HG02973 (cell line): ENCODE measurements around the gene INPP5K.
"Not testable (repeated sequence)": the region's sequence is repeated elsewhere in the genome, so short reads cannot be mapped to it uniquely, and the experiment has no call there.

Experiments
- ATAC-seq: cut with Tn5 transposase; IDR thresholded peaks from one replicate; pipeline ENCODE4 v1.9.1; 2021; ENCODE audit warnings: moderate library complexity; ENCODE audit not compliant: unreplicated experiment

The INPP5K gene

DNA sequence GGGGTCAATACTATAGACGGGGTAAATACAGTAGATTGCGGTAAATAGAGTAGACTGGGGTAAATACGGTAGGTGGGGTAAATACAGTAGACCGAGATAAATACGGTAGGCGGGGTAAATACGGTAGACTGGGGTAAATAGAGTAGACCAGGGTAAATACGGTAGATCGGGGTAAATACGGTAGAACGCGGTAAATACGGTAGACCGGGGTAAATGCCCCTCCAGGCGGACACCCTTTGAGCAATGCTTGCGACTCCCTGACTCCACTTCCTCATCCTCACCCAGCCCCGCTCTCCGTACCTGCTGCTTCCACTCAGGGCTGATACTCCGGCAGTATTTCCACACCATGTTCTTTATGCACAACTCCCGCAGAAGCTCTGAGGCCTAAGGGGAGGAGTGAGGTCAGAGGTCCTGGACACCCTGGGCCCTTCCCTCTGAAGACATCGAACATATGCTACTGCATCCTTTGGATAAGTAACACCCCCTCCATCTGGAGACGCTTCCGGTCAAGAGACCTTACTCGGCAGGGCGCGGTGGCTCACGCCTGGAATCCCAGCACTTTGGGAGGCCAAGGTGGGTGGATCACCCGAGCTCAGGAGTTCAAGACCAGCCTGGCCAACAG is 47.1 kb downstream of the INPP5K start:
- no peak for ATAC-seq

- ATAC-seq = no peak
These were observed 48.4 kb downstream of the INPP5K start for GRCh38 chr17:1467898-1468492.

GRCh38 chr17:1467258-1467657 is 49.2 kb downstream of the INPP5K start:
- ATAC-seq = no peak

GRCh38 chr17:1464186-1464585 is 52.2 kb downstream of the INPP5K start:
- no peak for ATAC-seq

DNA sequence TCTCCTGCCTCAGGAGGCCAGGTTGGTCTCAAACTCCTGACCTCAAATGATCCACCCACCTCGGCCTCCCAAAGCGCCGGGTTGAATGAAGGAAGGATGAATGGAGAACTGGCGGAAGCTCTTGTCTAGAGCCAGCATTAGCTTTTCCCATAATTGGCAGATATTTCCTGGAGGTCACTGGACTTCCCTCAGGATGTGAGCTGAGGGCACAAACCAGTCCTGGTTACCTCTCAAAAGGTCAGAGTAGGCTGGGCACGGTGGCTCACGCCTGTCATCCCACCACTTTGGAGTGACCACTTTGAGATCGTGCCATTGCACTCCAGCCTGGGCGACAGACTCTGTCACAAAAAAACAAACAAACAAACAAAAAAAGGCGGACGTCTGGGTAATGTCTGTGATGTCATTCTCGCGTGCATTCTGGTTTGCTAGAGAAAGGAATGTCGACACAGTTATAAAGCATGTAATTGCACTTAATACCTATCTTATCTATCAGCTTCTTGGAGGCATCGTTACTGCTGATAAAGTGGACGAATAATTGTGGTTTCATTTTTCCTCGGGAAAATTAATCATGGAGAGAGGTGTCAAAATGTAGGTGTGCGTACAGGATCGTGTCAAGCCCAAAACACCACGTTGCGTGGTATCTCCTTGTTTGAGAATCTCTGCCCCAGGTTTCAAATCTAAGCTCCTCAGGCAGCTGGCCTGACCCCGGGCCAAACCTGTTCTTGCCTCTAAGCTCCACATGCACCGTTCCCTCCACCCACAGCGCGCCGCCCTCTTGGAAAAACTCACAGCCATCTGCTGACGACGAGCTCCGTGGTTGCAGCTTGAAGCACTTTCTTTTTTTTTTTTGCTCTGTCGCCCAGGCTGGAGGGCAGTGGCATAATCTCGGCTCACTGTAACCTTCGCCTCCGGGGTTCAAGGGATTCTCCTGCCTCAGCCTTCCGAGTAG is 54.0 kb downstream of the INPP5K start:
- no peak for ATAC-seq

DNA sequence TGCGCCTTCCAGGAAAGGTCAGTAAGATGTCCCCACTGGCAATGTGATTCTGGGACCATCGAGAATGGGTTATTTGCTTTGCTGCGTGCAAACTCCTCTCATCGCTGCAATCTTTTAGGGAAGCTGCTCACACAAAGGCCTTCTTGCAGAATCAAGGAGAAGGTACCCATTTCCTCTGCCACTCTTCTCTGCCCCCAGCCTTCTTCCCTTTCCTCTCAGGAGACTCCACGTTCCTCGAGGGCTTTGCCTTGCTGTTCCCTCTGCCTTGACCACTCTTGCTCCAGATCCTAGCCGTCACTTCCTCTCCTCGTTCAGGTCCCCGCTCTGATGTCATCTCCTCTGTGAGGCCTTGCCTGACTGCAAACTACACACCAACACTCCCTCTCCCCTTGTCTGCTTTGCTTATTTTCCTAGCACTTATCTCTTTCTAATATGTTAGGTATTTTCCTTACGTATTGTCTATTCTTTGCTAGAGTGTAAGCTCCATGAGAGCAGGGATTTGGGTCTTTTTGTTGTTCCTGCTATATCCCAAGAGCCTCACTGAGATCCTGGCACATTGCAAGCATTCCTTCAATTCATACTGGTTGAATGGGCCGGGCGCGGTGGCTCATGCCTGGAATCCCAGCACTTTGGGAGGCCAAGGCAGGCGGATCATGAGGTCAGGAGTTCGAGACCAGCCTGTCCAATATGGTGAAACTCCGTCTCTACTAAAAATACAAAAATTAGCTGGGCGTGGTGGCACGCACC is 55.0 kb downstream of the INPP5K start:
- no peak for ATAC-seq

DNA sequence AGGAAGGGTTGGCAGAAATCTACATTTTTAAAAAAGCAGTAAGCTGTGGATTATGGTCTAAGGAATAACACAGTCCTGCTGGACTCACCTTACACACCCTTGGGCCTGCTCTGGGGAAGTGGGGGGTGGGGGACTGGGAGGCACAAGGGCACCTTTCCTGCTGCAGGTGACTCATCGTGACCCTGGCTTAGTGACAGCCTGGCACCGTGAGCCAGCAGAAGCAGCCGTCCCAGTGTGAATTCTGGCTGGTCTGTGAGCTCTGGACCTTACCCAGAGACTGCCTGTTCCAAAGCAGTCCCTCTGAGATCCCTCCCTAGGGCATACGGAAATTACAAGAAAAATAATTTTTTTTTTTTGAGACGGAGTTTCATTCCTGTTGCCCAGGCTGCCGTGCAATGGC is 56.2 kb downstream of the INPP5K start:
- no peak for ATAC-seq

DNA sequence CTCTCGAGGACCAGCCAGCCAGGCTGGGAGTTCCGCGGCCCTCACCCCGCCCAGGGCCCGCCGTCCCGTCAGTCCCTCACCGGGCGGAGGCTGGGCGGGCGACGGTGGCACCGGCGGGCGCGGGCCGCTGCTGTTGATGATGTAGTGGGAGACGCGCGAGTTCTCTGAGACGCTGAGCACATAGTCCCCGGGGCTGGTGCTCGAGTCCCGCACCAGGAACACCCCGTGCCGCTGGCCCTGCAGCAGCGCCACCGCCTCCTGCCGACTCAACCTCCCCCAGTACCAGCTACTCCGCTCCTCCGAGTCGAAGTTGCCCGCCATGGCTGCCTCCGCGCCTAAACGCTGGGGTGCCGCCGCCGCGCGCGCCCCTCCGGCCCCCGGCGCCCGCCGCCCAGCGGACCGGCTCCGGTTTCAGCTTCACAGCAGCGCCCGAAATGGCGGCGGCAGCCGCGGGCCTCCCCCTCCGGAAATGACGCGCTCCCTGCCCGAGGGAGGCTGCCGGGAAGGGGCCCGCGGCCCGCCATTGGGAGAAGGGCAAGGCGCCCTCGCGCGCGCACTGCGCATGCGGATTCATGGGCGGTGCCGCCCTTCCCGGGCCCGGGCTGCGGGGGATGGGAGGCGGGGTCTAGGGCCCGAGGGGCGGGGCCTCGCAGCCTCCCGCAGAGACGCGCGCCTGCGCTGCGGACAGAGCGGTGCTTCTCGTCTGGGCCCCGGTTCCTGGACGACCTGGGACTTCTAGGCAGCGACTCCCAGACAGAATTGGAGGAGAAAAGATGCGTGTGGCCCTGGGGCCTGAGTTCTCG is 60.4 kb downstream of the INPP5K start, which contains the start of gene CRK:
Gene CRK, minus strand, starts transcription at position 436 of the 803 bp plus-strand sequence. Its CDS starts 115 bp downstream, at position 321.
- ATAC-seq = peak; percentile 70

- peak; percentile 24 for ATAC-seq
These were observed 61.1 kb downstream of the INPP5K start for GRCh38 chr17:1455291-1455796.

DNA sequence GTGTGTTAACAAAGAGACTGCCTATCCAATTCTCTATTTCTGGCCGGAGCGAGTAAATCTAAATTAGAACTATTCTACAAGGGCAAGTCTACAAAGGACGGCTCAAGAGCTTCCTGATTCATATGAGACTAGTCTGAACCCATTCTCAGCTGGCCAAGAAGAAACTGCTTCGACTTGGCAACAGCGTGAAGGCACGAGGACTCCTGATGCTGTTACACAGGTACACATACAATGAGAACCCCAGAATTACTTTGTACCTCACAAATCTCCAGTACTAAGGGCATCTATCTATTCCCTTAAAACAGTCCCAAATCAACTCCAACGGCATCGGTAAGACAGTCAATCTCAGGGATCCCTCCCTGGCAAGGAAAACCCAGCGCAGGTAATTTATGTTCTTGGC is 61.9 kb downstream of the INPP5K start:
- ATAC-seq = no peak

- ATAC-seq = not testable (repeated sequence)
These were observed 62.7 kb downstream of the INPP5K start for GRCh38 chr17:1453694-1454093.

DNA sequence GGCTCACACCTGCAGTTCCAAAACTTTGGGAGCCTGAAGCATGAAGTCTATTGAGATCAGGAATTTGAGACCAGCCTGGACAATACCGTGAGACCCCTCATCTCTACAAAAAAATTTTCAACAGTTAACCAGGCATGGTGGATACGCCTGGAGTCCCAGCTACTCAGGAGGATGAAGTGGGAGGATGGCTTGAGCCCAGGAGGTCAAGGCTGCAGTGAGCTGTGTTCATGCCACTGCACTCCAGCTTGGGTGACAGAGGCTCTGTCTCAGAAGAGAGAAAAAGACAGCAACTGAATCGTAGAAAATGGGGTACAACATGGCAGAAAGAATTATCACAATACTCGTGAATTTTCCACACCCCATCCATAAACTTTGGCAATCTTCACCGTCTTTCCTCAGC is 63.6 kb downstream of the INPP5K start:
- no peak for ATAC-seq

DNA sequence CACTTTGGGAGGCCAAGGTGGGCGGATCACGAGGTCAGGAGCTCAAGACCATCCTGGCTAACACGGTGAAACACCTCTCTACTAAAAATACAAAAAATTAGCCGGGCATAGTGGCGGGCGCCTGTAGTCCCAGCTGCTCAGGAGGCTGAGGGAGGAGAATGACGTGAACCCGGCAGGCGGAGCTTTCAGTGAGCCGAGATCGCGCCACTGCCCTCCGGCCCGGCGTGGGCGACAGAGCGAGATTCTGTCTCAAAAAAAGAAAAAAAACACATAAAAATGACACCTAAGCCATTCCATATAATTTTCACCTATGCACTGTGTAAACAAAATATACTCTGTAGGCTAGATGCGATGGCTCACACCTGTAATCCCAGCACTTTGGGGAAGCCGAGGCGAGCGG is 66.2 kb downstream of the INPP5K start:
- not testable (repeated sequence) for ATAC-seq

DNA sequence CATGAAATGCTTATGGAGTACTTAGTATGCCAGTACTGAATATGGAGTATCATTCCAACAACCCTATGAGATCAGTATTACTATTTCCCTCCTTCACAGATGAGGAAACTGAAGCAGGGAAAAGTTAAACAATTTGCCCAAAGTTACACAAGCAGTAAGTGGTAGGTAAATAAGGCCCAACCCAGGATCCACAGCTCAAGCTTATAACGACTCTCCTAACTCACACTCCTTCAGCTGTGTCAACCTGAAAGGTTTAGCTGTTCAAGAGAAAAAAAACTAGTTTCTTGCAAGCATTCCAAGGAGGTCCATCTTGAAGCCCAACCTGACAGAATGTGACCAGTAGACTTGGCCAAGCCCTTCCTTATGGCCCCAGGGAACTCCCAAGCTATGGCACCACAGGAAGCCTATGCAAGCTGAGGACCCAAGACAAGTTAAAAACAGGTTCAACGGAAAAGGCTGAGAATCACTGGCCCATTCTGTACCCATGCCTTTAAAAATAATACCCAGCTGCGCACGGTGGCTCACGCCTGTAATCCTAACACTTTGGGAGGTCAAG is 66.9 kb downstream of the INPP5K start:
- no peak for ATAC-seq

DNA sequence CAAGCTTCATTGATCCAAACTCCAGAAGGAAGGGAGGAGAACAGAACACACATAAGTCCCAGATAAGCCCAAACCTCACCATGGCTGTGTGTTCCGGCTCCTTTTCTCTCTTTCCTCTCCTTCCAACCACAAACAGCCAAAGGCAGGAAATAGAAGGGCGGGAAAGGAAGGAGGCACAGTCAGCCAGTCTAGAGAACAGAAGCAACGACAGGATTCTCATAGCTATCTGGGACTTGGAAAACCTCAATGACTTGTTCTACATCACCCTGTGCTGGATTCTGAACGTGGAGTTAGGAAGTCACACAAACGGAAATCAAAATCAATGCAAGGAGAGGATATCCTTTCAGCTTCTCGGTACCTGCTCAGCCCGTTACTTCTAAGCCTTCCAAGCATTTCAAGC is 69.4 kb downstream of the INPP5K start:
- ATAC-seq = no peak

DNA sequence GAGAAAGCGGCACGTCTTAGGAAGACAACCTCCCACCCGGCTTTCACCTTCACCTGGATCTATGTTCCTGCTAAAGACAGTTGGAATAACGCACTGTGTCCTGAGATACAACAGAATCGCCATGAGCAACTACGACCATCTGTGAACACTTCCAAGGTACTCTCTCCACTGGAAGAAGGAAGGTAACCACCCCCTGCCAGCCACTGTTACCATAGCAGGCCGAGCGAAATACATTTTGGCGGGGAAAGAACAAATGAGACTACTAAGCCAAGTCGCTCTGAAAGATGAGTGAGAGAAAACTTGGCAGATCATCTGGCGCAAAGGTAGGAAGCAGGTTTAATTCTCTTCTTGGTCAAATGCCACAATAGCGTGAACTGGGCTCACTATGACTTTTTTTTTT is 70.2 kb downstream of the INPP5K start:
- ATAC-seq = no peak

- not testable (repeated sequence) for ATAC-seq
These were observed 70.7 kb downstream of the INPP5K start for GRCh38 chr17:1445695-1446094.
